H1 (cell line): ENCODE data around the gene MTCL3.

ENCODE experiments used
- CEBPB ChIP-seq: IDR thresholded peaks from 2 replicates; pipeline ENCODE4 v1.6.1; 2012; ENCODE audit warnings: low read depth, low read length
- CHD2 ChIP-seq: IDR thresholded peaks from 2 replicates; pipeline ENCODE4 v1.6.1; 2012; ENCODE audit warnings: low read length, improper control_type of control experiment
- CTCF ChIP-seq, 3 experiments: IDR thresholded peaks; 1 replicate in 2 of 3; 2 replicates in 1 of 3; pipeline versions ENCODE4 v1.5.1 to v1.6.1; 2011; ENCODE audit warnings: low read length in 3 of 3, mild to moderate bottlenecking in 3 of 3, inconsistent platforms in 2 of 3, low read depth in 1 of 3, moderate library complexity in 1 of 3; ENCODE audit not compliant: insufficient read depth in 1 of 3; ENCODE audit errors: control extremely low read depth in 1 of 3

GRCh38 chr6:127496471-127496870 lies 22.7 kb downstream of the MTCL3 start:
- TF ChIP-seq CTCF (IDR thresholded peaks at IDR 0.05; ENCODE audit: control extremely low read depth in 1 of 3, insufficient read depth in 1 of 3, low read depth in 1 of 3, low read length in 3 of 3), result no peak
- TF ChIP-seq CHD2, result no peak
- TF ChIP-seq CEBPB, result no peak
